ENCODE measurements around the gene INPP5J. TPM values are rescaled to one million over a fixed set of nuclear protein-coding genes. Genes with fewer than 3 reads are reported as not detected.
"Not testable (repeated sequence)": the region's sequence is repeated elsewhere in the genome, so short reads cannot be mapped to it uniquely, and the experiment has no call there.

The INPP5J gene, protein sequence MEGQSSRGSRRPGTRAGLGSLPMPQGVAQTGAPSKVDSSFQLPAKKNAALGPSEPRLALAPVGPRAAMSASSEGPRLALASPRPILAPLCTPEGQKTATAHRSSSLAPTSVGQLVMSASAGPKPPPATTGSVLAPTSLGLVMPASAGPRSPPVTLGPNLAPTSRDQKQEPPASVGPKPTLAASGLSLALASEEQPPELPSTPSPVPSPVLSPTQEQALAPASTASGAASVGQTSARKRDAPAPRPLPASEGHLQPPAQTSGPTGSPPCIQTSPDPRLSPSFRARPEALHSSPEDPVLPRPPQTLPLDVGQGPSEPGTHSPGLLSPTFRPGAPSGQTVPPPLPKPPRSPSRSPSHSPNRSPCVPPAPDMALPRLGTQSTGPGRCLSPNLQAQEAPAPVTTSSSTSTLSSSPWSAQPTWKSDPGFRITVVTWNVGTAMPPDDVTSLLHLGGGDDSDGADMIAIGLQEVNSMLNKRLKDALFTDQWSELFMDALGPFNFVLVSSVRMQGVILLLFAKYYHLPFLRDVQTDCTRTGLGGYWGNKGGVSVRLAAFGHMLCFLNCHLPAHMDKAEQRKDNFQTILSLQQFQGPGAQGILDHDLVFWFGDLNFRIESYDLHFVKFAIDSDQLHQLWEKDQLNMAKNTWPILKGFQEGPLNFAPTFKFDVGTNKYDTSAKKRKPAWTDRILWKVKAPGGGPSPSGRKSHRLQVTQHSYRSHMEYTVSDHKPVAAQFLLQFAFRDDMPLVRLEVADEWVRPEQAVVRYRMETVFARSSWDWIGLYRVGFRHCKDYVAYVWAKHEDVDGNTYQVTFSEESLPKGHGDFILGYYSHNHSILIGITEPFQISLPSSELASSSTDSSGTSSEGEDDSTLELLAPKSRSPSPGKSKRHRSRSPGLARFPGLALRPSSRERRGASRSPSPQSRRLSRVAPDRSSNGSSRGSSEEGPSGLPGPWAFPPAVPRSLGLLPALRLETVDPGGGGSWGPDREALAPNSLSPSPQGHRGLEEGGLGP
- total RNA-seq (2014; rRNA removed): 0.06 TPM in 2 replicates
- polyA plus RNA-seq (2012): 0.29 TPM

DNA sequence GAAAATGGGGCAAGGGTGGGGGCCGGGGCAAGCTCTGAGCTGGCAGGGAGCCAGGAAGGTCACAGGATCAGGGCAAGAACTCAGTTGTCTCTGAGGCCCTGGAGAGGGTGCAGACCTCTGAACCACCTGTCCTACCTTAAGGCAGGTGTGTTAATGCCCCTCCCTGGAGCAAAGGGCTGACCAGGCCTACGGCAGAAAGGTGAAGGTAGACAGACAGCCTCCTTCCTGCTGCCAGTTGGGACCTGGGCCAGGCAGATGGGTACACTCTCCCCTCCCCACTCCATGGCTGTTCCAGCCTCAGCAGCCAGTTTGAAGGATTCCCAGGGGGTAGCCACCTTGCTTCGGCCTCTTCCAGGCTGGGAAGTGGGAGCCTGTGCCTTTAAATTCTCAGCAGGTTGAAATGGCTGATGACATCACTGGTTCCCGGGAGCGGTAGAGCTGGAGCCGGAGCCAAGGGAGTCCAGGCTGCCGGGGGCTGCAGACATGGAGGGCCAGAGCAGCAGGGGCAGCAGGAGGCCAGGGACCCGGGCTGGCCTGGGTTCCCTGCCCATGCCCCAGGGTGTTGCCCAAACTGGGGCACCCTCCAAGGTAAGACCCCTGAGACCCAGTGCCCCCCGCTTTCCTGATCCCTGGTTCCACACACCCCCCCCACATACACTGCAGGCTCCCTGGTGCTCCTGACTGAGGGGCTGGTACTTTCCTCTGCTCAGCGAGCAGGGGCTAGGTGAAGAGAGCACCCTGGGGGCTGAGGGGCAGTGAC, at the start of gene INPP5J:
Gene INPP5J (plus strand): TSS at position 435 of the 760 bp plus-strand sequence. CDS start 49 bp downstream, at position 484.
- DNase-seq (ENCODE audit: low read depth): no peak

DNA sequence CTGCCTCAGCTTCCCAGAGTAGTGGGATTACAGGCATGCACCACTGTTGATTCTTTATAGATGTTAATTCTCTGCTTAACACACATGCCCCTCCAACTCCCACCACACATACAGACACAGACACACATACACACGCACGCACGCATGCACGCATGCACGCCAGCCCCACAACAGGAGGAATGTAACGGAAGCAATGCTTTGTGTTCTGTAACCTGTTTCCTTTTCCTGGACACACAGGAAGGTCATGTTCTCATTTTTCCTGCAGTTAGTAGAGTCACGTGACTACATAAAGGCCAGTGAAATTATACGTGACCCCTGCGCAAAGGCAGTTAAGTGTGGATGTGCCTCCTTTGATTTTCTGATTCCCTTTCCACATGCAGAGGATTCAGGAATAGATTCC, 49.6 kb upstream of the INPP5J start:
- DNase-seq (ENCODE audit: low read depth): not testable (repeated sequence)

DNA sequence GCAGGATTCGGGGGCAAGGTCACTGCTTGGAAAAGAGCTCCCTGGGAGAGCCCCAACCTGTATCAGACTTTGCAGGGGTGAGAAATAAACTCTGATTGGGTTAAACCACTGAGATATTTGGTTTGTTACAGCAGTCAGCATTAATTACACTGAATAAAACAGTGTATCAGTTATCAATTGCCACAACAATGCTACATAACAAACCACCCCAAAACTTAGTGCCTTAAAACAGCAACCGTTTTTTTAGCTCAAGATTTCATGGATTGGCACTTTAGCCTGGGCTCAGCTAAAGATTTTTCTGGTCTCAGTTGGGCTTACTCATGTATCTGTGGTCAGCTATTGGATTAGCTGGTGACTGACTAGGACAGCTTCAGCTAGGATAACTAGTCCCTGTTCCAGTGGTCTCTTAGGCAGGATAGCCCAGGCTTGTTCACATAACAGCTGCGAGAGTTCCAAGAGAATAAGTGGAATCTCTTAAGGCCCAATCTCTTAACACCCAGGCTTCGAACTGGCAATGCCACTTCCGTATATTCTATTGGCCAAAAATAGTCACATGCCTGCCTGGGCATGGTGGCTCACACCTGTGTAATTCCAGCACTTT, 49.1 kb upstream of the INPP5J start:
- DNase-seq (ENCODE audit: low read depth): peak; percentile 67

DNA sequence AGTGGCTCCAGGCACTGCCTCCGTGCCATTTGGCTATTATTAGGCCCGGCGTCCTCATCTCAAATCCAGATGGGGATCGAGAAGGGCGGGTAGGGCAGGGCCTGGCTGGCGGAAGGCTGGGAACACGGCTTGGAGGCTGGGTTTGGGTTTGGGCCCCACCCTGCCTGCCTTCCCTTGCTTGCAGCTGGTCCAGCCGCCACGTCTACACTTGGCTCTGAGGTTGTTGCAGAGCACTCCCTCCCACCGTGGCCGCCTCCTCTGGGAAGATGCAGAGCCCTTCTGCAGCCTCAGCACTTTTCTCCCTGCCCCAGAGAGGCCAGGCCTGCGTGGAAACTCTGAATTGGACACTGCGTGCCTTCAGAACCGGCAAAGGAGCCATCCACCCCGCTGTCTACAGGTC, 46.8 kb upstream of the INPP5J start:
- DNase-seq (ENCODE audit: low read depth): no peak

DNA sequence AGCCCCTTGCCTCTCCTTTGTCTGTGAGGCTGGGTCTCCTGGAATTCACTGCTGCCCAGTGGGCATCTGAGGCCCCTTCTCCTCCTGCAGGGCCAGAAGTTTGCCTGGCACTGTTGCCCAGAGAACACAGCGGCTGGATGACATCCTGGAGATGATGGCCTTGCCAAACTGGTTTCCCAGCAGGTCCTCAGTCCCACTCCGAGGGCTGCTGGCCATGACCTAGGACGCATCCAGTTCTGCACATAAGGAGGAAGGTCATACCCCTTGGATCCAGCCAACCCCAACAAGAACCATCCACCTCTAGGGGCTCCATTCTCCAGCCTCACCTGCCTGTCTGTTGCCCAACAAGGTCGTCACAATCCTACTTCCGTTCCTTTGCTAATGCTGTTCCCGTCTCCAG, 45.1 kb upstream of the INPP5J start:
- no peak for DNase-seq (ENCODE audit: low read depth)

DNA sequence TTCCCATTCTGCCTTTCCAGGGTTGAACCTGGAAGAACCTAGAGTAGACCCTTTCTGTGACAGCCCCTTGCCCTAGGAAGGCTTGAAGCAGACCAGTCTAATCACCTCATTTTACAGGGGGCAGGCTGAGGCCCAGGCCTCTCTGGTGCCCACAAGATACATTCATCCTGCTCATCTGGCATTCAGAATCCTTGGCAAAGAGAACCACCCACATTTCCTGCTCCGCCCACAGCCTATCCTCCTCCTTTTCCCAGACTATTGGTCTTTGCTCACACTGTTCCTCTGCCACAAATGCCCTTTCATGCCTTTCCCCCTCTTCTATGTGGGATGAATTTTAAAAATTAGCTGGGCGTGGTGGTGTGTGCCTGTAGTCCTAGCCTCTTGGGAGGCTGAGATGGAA, 44.4 kb upstream of the INPP5J start:
- not testable (repeated sequence) for DNase-seq (ENCODE audit: low read depth)

DNA sequence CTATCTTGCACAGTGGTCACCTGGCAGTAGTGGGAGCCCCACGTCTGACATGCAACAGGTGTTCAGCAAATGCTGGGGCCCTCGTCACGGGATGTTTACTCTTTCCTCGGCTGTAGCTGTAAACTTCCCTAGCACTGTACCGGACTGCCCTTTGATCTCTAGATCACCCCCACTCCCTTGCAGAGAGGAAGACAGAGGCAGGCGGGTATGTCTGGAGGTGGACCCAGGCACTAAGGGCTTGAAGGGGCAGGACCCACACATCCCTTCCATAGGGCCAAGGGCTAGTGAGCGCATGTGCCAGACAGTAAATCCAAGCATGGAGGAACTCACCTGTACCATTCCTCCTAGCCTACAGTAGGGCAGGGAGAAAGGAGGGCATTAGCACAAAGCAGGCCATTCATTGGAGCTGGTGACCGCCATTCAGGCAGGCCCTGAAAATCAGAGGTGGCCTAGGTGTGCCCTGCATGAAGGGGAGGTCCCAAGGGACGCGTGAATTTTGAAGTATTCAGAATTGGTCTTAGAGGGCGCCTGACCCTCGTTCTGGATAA, 43.6 kb upstream of the INPP5J start:
- no peak for DNase-seq (ENCODE audit: low read depth)

DNA sequence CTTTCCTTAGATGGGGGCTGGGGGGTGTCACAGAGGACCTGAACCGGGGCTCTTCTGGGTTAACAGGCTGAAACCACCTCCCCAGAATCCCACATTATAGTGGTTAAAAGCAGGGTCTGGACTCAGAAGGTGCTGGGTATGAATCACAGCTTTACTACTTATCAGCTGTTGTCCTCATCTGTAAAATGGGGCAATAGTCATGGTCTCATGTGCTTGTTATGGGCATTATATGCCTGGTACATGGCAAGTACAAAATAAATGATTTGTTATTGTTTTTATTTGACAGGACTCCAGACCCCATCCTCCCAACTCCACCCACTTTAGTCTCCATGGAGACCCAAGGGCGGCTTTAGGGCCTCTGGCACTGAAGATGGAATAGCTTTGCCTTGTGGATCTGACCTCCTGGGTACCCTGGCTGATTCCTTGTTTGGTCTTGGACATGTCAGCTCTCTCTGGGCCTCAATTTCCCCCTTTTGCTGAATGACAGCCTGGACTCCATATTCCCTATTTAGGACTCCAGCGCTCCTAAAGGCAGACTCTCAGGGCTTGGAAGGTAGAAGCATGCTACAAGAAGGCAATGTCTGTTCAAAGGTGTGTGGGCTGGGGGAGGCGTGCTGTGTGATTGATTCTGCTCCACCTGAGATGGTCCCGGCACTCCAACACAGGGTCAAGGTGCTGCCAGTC, 42.5 kb upstream of the INPP5J start:
- DNase-seq (ENCODE audit: low read depth): no peak

DNA sequence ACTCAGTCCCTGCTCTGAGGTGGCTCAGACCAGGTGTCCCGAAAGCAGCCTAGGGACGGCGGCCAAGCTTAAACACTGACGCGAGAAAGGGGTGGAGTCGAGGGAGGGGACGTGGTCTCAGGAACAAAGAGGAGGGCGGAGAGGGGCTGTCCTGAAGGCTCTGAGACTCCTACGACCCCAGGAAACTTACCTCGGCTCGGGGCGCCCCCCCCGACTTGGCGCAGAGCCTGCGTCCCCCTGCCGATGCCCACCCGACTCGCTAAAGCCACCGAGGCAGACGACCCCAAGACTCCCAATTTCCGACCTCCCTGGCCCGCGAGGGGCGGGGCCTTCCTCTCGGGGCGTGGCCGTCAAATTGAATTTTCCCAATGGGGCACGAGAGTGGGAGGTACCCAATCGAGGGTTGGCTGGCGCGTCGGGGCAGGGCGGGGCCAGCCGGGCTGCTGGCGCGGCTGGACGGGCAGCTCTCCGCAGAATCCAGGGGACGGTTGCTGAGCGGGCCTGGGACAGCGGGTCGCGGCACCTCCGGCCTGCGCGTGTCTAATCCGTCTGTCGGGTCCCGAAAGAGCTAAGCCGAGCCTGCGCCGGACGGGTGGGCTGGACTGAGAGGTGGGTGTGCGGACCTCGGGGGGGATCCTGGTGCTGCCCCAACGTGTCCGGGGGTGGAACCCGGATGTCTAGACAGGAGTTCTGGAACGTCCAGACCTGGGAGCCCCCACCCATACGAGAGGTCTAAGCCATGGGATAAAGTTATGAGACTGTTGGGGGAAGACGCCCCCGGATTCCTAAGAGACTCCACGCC, 41.7 kb upstream of the INPP5J start, which contains the start of gene SMTN:
Gene SMTN (plus strand): TSS at position 471 of the 802 bp plus-strand sequence. CDS start 1,941 bp downstream, outside the sequence.
- peak; percentile 85 for DNase-seq (ENCODE audit: low read depth)

DNA sequence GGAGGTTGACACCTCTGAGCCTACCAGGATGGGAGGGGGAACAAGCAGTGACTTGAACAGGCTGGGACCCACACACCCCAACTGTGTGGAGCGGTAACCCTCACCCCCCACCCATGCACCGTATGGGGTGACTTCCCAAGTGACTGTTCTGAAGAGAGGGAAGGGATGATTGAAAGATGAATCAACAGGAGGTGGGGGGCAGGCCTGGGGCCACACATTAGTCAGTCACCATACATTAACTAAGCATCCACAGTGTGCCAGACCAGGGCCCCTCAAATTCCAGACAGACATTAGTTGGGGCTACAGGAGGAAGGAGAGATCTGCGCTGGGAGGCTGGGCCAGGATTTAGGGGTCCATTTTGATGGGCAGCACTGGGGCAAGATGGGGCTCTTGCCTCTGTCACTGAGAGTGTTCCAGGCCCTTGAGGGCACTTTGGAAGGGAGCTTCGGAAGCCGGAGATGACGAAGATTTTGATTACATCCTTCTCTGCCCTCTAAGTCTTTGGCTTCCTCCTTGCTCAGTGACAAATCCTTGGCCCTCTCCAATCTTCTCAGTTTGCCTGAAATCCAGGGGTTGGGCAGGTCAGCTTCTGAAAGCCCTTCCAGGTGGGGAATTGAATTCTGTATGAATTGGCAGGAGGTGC, 40.7 kb upstream of the INPP5J start:
- DNase-seq (ENCODE audit: low read depth): no peak

DNA sequence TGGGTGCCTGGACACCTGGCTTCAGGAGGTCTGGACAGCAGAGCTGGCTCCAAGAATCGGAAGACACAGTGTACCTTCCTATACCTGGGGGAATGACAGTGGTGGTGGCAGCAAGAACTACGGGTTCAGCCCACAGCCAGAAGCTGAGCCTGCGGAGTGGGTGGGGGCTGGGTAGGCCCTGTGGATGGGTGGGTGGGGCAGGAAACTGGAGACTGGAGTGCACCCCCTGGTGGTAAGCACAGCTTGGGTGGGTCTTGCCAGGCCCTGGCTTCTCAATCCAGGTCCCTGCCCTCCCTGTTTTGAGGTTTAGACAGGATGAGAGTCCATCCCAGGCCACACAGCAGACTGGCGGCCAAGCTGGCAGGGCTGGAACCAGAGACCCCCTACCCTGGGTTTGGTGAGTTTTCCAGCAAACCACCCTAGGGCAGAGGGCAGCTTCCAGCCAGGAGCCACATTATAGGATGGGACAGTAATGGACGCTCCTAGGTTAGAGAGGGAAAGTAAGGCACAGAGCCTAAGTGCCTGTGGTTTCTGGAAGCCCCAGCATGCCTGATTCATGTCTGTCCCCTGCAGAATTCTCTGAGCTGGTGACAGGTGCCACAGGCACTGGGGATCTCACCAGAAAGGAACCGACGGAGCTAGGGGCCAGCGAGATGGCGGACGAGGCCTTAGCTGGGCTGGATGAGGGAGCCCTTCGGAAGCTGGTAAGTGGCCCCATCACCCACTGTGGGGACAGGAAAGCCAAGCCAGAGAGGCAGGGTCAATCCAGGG, 40.0 kb upstream of the INPP5J start:
- DNase-seq (ENCODE audit: low read depth): peak; percentile 51

DNA sequence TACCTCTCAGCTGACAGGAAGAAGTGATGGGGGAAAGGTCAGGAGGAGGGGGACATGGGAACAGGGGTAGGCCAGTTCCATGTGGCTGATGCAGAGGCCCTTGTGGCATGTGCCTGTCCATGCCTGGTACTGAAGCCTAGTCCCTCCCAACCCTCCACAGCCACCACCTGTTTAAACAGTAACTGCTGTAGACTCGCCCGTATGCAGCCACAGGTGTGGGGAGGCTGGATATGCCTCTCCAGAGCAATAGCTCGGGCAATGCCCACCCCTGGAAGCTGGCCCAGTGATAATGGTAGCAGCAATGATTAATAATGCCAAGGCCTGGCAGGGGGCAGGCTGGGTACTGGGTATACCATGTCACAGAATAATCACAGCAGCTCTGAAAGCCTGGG, 39.4 kb upstream of the INPP5J start:
- DNase-seq (ENCODE audit: low read depth): no peak

DNA sequence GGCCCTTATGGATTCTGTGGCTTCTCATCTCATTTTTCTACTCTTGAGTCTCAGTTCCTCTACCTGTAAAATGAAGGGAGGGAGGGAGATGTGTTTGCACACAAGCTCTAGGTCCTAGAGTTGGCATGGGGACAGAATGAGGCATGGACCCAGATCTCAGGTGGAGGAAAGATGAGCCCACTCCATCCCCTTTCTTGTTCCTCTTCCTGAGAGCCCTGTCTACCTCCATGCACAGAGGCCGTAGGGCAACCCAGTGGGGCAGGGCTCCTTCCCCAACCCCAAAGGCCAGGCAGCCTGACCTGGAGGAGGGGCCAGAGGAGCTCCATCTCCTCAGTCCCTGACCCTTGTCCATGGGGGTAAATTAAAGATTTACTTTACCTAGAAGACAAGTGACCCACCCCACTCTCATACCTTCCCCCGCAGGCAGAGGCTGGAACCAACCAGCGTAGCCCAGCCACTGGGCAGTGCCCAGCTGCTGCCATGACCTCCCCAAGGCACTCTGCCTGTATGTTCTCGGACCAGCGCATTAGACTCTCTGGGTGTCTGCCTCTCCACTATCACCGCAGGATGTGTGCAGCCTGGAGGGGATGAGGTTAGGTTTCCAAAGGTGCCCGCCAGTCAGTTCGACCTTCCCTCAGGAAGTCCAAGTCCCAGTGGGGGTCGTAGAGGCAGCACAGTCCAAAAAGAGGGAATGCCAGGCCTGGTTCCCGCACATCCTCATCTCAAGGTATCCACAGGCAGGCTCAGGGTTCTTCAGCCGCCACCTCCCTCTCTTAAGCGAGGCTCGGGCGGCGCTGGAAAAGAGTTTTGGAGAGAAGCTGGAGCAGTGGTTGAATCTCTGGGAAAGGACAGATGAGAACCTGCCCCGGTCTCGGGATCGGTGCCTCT, 38.6 kb upstream of the INPP5J start:
- no peak for DNase-seq (ENCODE audit: low read depth)

DNA sequence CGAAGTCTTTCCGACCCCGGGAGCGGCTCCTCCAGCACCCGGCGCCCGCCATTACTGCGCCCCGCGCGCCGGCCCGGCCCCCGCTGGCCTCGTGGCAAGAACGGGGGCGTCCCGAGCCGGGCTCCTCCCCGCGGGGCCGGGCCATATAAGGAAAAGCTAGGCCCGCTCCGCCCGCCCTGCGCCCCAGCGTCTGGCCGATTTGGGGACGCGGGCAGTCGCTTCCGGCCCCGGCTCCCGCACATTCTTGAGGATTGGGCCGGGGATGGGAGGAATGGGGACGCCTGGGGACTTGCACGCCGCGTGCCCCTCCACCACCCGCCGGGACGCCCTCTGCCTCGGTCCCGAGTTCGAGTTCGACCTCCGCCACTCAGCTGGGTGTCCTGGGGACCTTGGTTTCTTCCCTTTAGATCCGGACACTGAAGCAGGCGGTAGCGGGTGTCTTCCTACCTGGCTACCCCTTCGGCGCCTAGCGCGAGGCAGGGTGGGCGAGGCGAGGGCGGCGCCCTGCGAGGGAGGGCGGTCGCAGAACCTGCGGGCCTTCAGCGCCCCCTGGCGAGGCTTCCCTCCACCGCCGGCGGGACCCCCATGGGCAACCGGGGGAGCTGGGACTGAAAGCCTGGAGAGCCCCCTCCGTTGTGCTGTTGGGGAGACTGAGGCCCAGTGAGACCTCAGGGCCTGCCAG, 37.8 kb upstream of the INPP5J start:
- DNase-seq (ENCODE audit: low read depth): peak; percentile 76

DNA sequence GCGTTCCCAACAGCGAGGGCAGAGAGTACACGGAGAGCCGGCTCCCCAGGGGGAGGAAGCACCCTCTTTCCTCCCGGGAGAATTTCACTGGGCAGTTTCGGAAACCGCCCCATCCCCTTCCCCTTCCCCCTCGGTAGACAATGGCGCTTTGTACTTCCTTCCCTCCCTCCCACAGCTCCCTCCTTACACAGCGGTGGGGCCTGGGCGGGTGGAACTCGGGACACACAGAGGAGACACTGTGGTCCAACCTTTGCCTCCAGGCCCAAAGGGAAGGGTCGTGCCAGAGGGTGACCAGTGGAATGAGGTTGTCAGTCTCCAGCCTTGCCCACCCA, 37.3 kb upstream of the INPP5J start:
- DNase-seq (ENCODE audit: low read depth): no peak

DNA sequence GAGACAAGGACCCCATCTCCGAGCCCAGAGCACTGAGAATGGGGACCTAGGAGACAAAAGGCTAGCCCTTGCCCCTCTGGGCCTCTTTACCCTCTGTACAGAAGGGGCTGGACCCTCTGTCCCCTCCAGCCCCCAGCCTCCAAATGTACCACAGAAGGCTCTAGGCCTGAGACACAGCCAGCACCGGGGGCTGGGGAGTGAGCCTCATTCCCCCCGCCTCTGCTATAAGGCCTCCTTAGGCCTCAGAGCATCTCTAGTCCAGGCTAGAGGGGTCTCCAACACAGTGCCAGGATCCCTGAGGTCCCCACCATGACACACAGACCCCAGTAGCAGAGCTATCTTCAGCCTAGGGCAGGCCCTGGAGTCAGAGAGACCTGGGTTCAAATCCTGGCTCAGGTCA, 36.8 kb upstream of the INPP5J start:
- no peak for DNase-seq (ENCODE audit: low read depth)

Measured in LHCN-M2 (cell line).